A549 (cell line): ENCODE results near the gene CYB561D2.

Experiments
- CHD2 ChIP-seq: fragments of 150-350 bp; IDR thresholded peaks from 2 replicates; pipeline ENCODE4 v1.6.1; 2014; ENCODE audit warnings: low read length; ENCODE audit not compliant: partially characterized antibody
- FOSB ChIP-seq: fragments of 250-450 bp; sonication (Bioruptor Pico); IDR thresholded peaks from 2 replicates; pipeline ENCODE4 v1.5.0; 2020; ENCODE audit warnings: mild to moderate bottlenecking, moderate library complexity
- HEYL ChIP-seq: fragments of 250-450 bp; sonication (Bioruptor Pico); IDR thresholded peaks from 2 replicates; pipeline ENCODE4 v1.8.0; 2021; ENCODE audit warnings: mild to moderate bottlenecking, moderate library complexity
- HOXA7 ChIP-seq: fragments of 250-450 bp; sonication (Bioruptor Pico); IDR thresholded peaks from 2 replicates; pipeline ENCODE4 v1.5.0; 2020; ENCODE audit warnings: mild to moderate bottlenecking, moderate library complexity
- JUNB ChIP-seq: fragments of >200 bp; sonication (Bioruptor Twin); formaldehyde crosslinking; IDR thresholded peaks from 2 replicates; pipeline ENCODE4 v1.6.1; 2016
- MYC ChIP-seq: IDR thresholded peaks from 2 replicates; pipeline ENCODE4 v1.6.1; 2012; ENCODE audit warnings: mild to moderate bottlenecking, inconsistent platforms, low read length, improper control_type of control experiment, borderline replicate concordance
- POLR2A ChIP-seq: IDR thresholded peaks from 2 replicates; pipeline ENCODE4 v1.6.1; 2012; ENCODE audit warnings: mild to moderate bottlenecking, low read length
- POLR2AphosphoS2 ChIP-seq: conservative IDR thresholded peaks from 2 replicates; pipeline ENCODE4 v1.6.1; 2012; ENCODE audit warnings: low read length, improper control_type of control experiment, inconsistent platforms
- TF ChIP-seq, protein P1 (sequence below): fragments of >200 bp; sonication (Bioruptor Twin); formaldehyde crosslinking; IDR thresholded peaks from 3 replicates; pipeline ENCODE4 v1.5.1; 2016

- no peak for TF ChIP-seq MYC
- TF ChIP-seq FOSB (CRISPR knock-in tag), result no peak
- TF ChIP-seq, protein P1, sequence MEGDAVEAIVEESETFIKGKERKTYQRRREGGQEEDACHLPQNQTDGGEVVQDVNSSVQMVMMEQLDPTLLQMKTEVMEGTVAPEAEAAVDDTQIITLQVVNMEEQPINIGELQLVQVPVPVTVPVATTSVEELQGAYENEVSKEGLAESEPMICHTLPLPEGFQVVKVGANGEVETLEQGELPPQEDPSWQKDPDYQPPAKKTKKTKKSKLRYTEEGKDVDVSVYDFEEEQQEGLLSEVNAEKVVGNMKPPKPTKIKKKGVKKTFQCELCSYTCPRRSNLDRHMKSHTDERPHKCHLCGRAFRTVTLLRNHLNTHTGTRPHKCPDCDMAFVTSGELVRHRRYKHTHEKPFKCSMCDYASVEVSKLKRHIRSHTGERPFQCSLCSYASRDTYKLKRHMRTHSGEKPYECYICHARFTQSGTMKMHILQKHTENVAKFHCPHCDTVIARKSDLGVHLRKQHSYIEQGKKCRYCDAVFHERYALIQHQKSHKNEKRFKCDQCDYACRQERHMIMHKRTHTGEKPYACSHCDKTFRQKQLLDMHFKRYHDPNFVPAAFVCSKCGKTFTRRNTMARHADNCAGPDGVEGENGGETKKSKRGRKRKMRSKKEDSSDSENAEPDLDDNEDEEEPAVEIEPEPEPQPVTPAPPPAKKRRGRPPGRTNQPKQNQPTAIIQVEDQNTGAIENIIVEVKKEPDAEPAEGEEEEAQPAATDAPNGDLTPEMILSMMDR, result no peak
- TF ChIP-seq HOXA7, result no peak
- no peak for TF ChIP-seq HEYL (CRISPR knock-in tag)
- no peak for TF ChIP-seq JUNB
- TF ChIP-seq POLR2A, result no peak
- TF ChIP-seq CHD2, result no peak
- no peak for TF ChIP-seq POLR2AphosphoS2
Measured at GRCh38 chr3:50370594-50370993, 19.9 kb downstream of the CYB561D2 start.
